NCI-H2107 (cell line): ENCODE results near the gene WDR49.
"Not testable (repeated sequence)": the region's sequence is repeated elsewhere in the genome, so short reads cannot be mapped to it uniquely, and the experiment has no call there.

Source experiments
- DNase-seq: peaks from one replicate; lab custom pipeline; 2025; lab: John Stamatoyannopoulos, UW

The WDR49 gene

GRCh38 chr3:167614196-167614595 is 39.5 kb downstream of the WDR49 start:
- not testable (repeated sequence) for DNase-seq

- no peak for DNase-seq
These were observed 42.0 kb downstream of the WDR49 start for GRCh38 chr3:167611718-167612117.

- no peak for DNase-seq
These were observed 44.6 kb downstream of the WDR49 start for GRCh38 chr3:167609156-167609555.

- DNase-seq, result no peak
These were observed 46.9 kb downstream of the WDR49 start for GRCh38 chr3:167606836-167607235.

GRCh38 chr3:167605871-167606270 is 47.9 kb downstream of the WDR49 start:
- no peak for DNase-seq

GRCh38 chr3:167602041-167602440 is 51.7 kb downstream of the WDR49 start:
- no peak for DNase-seq

GRCh38 chr3:167587651-167588050 is 66.1 kb downstream of the WDR49 start:
- DNase-seq, result no peak

- peak; percentile 4 for DNase-seq
These were observed 78.6 kb downstream of the WDR49 start for GRCh38 chr3:167575000-167575600.

- DNase-seq, result no peak
These were observed 80.8 kb downstream of the WDR49 start for GRCh38 chr3:167572991-167573390.

GRCh38 chr3:167568634-167569033 is 85.1 kb downstream of the WDR49 start:
- no peak for DNase-seq

GRCh38 chr3:167565489-167565888 is 88.3 kb downstream of the WDR49 start:
- no peak for DNase-seq

GRCh38 chr3:167564612-167565011 is 89.1 kb downstream of the WDR49 start:
- no peak for DNase-seq

- no peak for DNase-seq
These were observed 93.8 kb downstream of the WDR49 start for GRCh38 chr3:167559924-167560323.

- DNase-seq, result no peak
These were observed 98.8 kb downstream of the WDR49 start for GRCh38 chr3:167554898-167555297.

GRCh38 chr3:167538081-167538480 is 115.7 kb downstream of the WDR49 start:
- DNase-seq, result no peak

- DNase-seq, result no peak
These were observed 132.8 kb downstream of the WDR49 start for GRCh38 chr3:167521006-167521355.

GRCh38 chr3:167520266-167521005 is 133.3 kb downstream of the WDR49 start:
- DNase-seq, result no peak

- no peak for DNase-seq
These were observed 145.8 kb downstream of the WDR49 start for GRCh38 chr3:167507954-167508353.

- DNase-seq, result no peak
These were observed 151.3 kb downstream of the WDR49 start for GRCh38 chr3:167502401-167502800.

- DNase-seq, result no peak
These were observed 151.8 kb downstream of the WDR49 start for GRCh38 chr3:167501941-167502340.

GRCh38 chr3:167497903-167498302 is 155.8 kb downstream of the WDR49 start:
- no peak for DNase-seq

GRCh38 chr3:167493244-167493643 is 160.5 kb downstream of the WDR49 start:
- DNase-seq, result no peak

GRCh38 chr3:167491621-167492020 is 162.1 kb downstream of the WDR49 start:
- no peak for DNase-seq

GRCh38 chr3:167489571-167489970 is 164.2 kb downstream of the WDR49 start:
- no peak for DNase-seq
